Omental fat pad (tissue), 4 donors: ENCODE results near the gene SDF4. TPM values are rescaled to one million over a fixed set of nuclear protein-coding genes. Genes with fewer than 3 reads are reported as not detected.

Experiments
- ATAC-seq: fragments of 150-250 bp; one replicate; pipeline ENCODE4 v1.9.1; 2016; ENCODE audit warnings: mild to moderate bottlenecking, moderate library complexity; ENCODE audit not compliant: low FRiP score
- DNase-seq: peaks from one replicate; pipeline ENCODE4 v3.0.0-alpha.2; 2019; ENCODE audit warnings: low spot score
- total RNA-seq, 4 donors: library from RNA; depleted of rRNA; stranded (reverse); fragments of >200 nt; gene quantifications; one replicate each; pipeline ENCODE4 v1.1.0, GENCODE V29; 2016
- TF ChIP-seq, protein P1 (sequence below), 3 donors: fragments of 450-650 bp; IDR thresholded peaks; one replicate each; pipeline ENCODE4 v1.5.1; 2016 to 2017; ENCODE audit warnings: antibody characterized with exemption in 3 of 3, mild to moderate bottlenecking in 3 of 3, moderate library complexity in 2 of 3

SDF4 gene
- total RNA-seq, 4 donors from 2014 or later, result 78.3 to 122 (median 98.8) TPM

GRCh38 chr1:1211541-1212441 lies 20.0 kb downstream of the SDF4 start:
- TF ChIP-seq, protein P1, sequence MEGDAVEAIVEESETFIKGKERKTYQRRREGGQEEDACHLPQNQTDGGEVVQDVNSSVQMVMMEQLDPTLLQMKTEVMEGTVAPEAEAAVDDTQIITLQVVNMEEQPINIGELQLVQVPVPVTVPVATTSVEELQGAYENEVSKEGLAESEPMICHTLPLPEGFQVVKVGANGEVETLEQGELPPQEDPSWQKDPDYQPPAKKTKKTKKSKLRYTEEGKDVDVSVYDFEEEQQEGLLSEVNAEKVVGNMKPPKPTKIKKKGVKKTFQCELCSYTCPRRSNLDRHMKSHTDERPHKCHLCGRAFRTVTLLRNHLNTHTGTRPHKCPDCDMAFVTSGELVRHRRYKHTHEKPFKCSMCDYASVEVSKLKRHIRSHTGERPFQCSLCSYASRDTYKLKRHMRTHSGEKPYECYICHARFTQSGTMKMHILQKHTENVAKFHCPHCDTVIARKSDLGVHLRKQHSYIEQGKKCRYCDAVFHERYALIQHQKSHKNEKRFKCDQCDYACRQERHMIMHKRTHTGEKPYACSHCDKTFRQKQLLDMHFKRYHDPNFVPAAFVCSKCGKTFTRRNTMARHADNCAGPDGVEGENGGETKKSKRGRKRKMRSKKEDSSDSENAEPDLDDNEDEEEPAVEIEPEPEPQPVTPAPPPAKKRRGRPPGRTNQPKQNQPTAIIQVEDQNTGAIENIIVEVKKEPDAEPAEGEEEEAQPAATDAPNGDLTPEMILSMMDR (IDR thresholded peaks at IDR 0.05), result no peak
- DNase-seq, result no peak
- ATAC-seq, result no peak

GRCh38 chr1:1210726-1211540 lies 20.9 kb downstream of the SDF4 start:
- DNase-seq (no peak), ATAC-seq (no peak)
- TF ChIP-seq, protein P1 (IDR thresholded peaks at IDR 0.05), result no peak

- ATAC-seq (no peak), DNase-seq (no peak)
- TF ChIP-seq, protein P1 (IDR thresholded peaks at IDR 0.05), result no peak
Measured at GRCh38 chr1:1208713-1209433, 22.9 kb downstream of the SDF4 start.

DNA sequence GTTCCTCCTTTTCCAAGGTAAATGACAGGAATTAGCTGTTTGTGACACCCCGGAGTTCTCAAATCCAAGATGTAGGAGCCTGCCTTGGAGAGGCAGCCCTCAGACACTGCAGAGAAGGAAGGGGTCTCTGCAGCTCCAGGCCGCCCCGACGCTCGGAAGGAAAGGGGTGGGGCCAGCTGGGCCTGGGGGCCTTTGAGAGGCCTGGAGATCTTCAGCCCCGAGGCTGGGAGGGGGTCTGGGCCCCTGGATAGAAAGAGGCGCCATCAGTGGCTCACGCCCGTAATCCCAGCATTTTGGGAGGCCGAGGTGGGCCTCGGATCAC lies 24.3 kb downstream of the SDF4 start:
- TF ChIP-seq, protein P1 (IDR thresholded peaks at IDR 0.05), result no peak
- ATAC-seq (no peak), DNase-seq (no peak)

GRCh38 chr1:1206966-1207531 lies 24.8 kb downstream of the SDF4 start:
- TF ChIP-seq, protein P1 (IDR thresholded peaks at IDR 0.05), result no peak
- ATAC-seq (no peak), DNase-seq (no peak)

- DNase-seq (no peak), ATAC-seq (no peak)
Measured at GRCh38 chr1:1206376-1206965, 25.3 kb downstream of the SDF4 start, which contains the start of gene TNFRSF18. Gene TNFRSF18 (minus strand): TSS chr1:1206592. CDS start chr1:1206571, 21 bp downstream.

More at GRCh38 chr1:1206376-1206965, 25.3 kb downstream of the SDF4 start, which contains the start of gene TNFRSF18:
- TF ChIP-seq, protein P1 (IDR thresholded peaks at IDR 0.05), result no peak
